Inflammatory macrophage treated with lipopolysaccharide for 4 hours (primary cell): ENCODE measurements around the gene RNF180.

Experiments
- DNase-seq: peaks from one replicate; pipeline ENCODE4 v3.0.0-alpha.2; 2020

The RNF180 gene

GRCh38 chr5:64165500-64166200 is at the start of gene RNF180:
Gene RNF180 (plus strand): TSS chr5:64165843. CDS start chr5:64200808, 34,965 bp downstream.
- no peak for DNase-seq

- no peak for DNase-seq
These were observed 40.1 kb upstream of the RNF180 start for GRCh38 chr5:64125521-64125920.

GRCh38 chr5:64126202-64126741 is 39.4 kb upstream of the RNF180 start:
- DNase-seq: no peak

GRCh38 chr5:64140018-64140417 is 25.6 kb upstream of the RNF180 start:
- DNase-seq: no peak

- no peak for DNase-seq
These were observed 21.0 kb upstream of the RNF180 start for GRCh38 chr5:64144425-64145215.

GRCh38 chr5:64145216-64145895 is 20.3 kb upstream of the RNF180 start:
- no peak for DNase-seq

GRCh38 chr5:64147379-64147778 is 18.3 kb upstream of the RNF180 start:
- DNase-seq: no peak

GRCh38 chr5:64147849-64148441 is 17.7 kb upstream of the RNF180 start:
- no peak for DNase-seq

- no peak for DNase-seq
These were observed 16.4 kb upstream of the RNF180 start for GRCh38 chr5:64149268-64149667.

GRCh38 chr5:64149857-64150521 is 15.7 kb upstream of the RNF180 start:
- no peak for DNase-seq

GRCh38 chr5:64156261-64156660 is 9.4 kb upstream of the RNF180 start:
- no peak for DNase-seq

- no peak for DNase-seq
These were observed 6.8 kb upstream of the RNF180 start for GRCh38 chr5:64158827-64159226.

GRCh38 chr5:64160201-64160600 is 5.4 kb upstream of the RNF180 start:
- DNase-seq: no peak

- no peak for DNase-seq
These were observed 4.2 kb upstream of the RNF180 start for GRCh38 chr5:64161420-64161819.

- DNase-seq: no peak
These were observed 2.5 kb upstream of the RNF180 start for GRCh38 chr5:64163135-64163534.

- DNase-seq: no peak
These were observed 1.9 kb upstream of the RNF180 start for GRCh38 chr5:64163746-64164145.

GRCh38 chr5:64164166-64164565 is 1.5 kb upstream of the RNF180 start:
- no peak for DNase-seq

GRCh38 chr5:64165160-64165499 is 513 bp upstream of the RNF180 start:
- DNase-seq: no peak

GRCh38 chr5:64166201-64166959 is 737 bp downstream of the RNF180 start:
- DNase-seq: no peak

GRCh38 chr5:64176301-64176700 is 10.7 kb downstream of the RNF180 start:
- no peak for DNase-seq

GRCh38 chr5:64180661-64181343 is 15.2 kb downstream of the RNF180 start:
- no peak for DNase-seq
